Measurements from ENCODE around the gene CDK17.

DNA sequence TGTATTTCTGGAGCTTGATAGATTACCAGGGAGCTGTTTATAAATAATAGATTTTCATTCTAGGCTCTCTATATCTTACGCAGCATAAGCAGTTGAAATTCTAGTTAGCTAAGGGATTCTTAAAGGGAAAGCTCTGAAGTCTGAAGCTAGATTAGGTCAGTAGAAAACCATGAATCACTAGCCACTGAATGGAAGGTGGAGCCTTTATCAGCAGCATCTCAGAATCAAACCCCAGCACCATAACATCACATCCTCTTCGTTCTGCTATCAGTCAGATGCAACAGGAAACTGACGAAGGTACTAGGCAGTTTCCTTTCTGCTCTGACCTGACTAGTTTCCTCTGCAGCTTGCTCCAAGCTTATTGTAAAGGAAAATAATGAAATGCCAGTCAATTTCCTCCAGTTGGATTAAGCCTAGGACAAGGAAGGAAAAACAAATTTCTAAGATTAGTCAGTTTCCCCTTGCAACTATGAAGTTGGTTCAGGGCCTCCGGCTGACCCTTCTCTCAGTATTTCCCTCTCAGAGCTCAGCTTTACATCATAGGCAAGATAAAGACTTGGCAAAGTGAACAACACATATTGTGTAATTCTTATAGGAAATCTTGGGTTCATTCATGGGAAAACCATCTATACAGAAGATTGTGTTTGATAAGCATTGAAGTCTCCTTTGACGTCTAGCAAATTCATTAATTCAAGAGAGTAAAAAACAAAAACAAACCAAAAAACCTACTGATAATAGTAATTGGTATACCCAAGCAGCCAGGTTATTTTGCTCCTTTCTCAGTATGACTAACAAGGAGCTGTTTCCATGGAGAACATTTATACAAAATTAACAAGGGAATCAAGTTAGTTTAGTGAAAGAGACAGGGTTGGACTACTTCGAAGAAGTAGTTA, 45.7 kb upstream of the CDK17 start:
- TF ChIP-seq YY1 (IDR thresholded peaks at IDR 0.05; ENCODE audit: insufficient read depth, insufficient read length) (no peak), ZNF274 (IDR thresholded peaks at IDR 0.05; ENCODE audit: low read depth, low read length) (no peak), SUZ12 (IDR thresholded peaks at IDR 0.05; ENCODE audit: extremely low read depth, insufficient read depth, insufficient read length) (no peak)

All from NT2/D1 (cell line).